ENCODE measurements around the gene BANK1.
"Not testable (repeated sequence)": the region's sequence is repeated elsewhere in the genome, so short reads cannot be mapped to it uniquely, and the experiment has no call there.

Gene BANK1

GRCh38 chr4:101905527-101905926 is 115.0 kb downstream of the BANK1 start:
- DNase-seq (ENCODE audit: low spot score), result not testable (repeated sequence)

GRCh38 chr4:101910786-101911373 is 120.3 kb downstream of the BANK1 start:
- DNase-seq (ENCODE audit: low spot score), result no peak

- DNase-seq (ENCODE audit: low spot score), result no peak
These were observed 121.1 kb downstream of the BANK1 start for GRCh38 chr4:101911616-101912015.

DNA sequence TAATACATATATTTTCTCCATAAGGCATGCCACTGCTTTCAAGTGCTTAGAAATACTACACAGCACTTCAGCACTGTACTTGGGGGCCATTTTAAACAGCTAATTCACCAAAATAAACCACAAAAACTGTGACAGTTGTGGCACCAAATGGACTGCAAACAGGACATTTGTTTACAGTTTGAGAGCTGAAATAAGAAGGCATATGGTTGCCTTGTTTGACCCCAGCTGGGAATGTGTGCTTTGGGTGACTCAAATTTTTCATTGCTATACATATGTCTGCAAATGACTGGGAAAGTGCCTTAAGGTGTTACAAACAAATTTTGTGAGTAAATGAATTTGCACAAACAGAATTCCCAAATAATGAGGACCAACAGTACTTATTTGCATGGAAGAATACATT is 124.2 kb downstream of the BANK1 start:
- no peak for DNase-seq (ENCODE audit: low spot score)

DNA sequence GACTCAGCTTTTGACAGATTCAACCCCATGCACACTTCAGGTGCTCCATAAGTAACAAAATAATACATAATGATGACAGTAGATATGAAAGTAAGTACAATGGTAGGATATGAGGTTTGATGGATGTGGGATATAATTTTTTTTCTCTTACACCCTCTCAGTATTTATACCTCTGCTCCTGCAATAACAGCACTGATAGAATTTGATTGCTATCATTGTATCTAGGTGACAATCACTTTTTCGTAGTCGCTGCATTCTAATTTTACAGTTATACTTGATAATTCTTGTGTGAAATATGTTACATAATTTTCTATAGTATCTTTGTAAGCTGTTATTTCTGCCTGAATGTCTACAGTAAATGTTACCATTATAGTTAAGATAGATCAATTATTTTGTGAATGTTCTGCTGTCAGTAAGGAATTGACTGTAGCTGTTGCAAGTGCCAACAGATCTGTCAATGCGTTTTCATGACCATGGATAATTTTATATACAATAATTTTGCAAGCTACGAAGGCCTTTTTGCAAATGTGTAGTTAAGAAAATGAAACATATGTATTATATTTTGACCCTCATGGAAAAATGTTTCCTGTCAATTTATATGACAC is 128.9 kb downstream of the BANK1 start:
- DNase-seq (ENCODE audit: low spot score), result no peak

DNA sequence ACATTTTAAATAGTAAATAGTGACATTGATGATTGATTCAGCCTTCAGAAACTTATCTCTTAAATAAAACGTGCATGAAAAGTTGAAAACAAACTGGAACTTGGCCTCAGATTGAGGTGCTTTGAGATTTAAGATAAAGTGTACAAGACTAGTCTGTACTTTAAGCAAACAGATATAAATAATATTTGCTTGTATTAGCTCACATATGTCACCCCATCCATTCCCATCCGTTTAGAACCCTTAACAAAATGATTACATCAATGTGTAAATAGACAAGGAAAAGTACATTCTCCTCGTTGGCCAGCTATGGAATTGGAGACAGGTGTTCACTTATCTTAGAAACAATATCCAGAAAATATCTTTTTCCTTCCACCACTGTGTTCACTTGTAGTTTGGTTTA is 130.8 kb downstream of the BANK1 start:
- no peak for DNase-seq (ENCODE audit: low spot score)

DNA sequence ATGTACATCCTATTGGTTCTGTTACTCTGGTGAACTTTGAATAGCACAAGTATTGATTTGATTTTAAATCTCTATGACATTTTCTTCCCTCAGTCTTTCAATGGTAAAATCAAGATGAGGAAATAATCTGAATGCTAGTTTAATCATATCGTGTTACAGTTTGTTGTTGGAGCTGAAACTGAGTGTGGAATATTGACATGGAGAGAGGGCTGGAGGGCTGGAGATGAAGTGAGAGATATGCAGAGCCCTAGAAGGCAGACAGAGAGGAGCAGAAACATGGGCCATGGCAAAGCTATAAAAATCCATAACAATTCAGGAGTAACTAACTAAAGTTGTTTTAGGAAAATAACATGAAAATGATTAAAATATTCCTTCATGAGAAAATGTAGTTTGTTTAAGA is 141.1 kb downstream of the BANK1 start:
- DNase-seq (ENCODE audit: low spot score), result no peak

DNA sequence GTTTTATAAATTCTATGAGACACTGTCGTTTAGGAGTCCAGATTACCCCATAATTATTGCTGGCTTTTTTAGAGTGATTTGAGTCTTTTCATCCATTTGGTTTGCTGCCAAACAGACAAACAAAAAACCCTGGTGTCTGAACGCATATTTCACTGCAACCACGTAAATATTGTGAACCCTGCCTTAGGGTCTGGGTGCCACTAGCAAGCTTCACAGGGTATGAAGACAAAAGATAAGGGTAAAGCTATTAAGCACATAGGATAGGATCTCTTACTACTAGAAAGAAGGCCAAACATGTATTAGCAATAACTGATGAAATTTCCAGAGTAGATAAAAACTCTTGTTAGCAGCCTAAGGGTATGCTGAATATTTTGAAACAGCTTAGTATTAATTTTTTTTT is 143.3 kb downstream of the BANK1 start:
- no peak for DNase-seq (ENCODE audit: low spot score)

DNA sequence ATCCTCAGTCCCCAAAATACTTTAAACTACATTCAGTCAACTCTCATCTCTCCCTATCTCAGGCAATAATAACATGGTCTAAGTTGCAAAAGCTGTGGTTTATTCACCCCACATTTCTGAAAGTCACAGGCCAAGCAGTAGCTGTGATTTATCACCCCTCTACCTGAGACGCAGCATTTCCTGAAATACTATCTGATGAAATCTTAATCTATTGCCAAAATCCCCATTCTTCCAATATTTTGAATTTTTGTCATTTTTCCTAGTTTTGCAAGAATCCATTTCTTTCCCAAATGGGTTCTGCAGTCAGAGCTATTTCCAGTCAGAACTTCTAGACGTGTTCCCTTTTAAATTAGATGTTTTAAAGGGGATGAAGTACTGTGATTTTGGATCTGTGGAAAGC is 148.3 kb downstream of the BANK1 start:
- no peak for DNase-seq (ENCODE audit: low spot score)

DNA sequence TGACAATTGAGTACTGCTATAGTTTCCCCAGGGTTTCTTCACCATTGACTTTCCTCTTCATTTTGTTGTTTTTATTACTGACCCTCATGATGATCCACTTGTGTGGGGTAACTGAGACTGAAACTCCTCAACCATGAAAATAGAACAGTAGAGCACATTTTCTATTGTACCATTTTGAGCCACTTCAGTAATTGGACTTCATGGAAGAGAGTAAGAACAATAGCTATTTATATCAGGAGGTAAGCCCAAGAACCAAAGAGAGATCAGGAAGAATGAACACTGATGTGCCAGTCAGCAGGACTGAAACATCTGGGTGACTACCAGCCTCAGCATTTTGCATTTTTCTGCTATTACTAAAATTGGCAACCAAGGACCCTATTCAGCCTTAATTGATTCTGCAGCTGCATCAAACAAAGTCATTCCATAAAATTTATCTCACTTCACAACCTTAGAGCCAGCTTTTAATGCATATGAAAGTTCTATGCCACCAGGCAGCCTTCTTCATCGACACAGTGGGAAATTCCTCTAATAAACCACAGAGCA is 151.4 kb downstream of the BANK1 start:
- no peak for DNase-seq (ENCODE audit: low spot score)

DNA sequence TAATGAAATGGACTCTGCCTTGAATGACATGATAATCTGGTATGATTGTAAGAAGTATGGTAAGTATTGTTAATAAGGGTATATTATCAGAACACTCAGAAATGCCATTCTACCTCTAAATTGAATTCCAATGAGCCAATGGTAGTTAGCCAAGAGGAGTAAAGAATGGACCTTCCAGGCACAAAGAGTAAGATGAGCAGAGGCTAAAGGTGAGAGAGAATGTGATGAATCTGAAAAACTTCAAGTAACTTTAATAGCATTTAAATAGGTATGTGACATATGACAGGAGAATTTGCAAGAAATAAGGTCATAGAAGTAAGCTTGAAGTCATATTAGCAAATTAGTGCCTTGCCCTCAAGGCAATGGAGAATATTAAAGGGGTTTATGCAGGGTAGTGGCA is 152.4 kb downstream of the BANK1 start:
- no peak for DNase-seq (ENCODE audit: low spot score)

DNA sequence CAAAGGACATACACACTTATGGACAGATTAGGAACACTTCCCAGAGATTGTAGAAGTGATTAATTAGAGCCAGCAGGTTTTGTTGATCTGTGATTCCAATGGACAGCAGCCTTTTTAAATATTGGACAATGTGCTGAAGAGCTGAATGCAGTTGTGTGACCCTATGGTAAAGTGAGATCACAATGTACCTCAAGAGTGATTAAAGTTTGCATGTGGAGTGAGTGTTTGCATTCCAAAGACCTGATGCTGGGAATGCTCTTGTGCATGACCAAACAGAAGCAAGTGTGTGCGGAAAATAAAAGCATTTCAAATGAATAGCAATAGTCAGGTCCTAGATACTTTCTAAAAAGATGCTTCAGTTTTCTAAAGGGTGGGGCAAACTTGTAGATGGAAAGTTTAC is 154.1 kb downstream of the BANK1 start:
- no peak for DNase-seq (ENCODE audit: low spot score)

DNA sequence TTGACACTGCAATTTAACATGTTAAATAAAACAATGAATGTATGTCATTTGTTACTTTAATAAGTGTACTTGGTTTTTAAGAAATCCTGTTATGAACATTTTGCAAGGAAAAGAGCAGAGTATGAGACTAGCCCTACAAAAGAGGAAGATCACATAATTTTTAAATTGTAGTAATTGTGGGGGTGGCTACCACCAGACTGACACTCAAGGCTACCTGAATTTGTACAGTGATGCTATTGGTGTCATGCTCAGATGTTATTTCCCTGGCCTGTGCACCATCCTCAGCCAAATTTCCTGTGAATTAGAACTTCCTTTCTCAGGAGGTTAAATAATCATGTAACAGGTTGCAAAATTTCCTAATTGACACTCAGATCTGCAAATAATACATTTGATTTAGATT is 157.5 kb downstream of the BANK1 start:
- no peak for DNase-seq (ENCODE audit: low spot score)

- DNase-seq (ENCODE audit: low spot score), result no peak
These were observed 158.4 kb downstream of the BANK1 start for GRCh38 chr4:101948951-101949350.

DNA sequence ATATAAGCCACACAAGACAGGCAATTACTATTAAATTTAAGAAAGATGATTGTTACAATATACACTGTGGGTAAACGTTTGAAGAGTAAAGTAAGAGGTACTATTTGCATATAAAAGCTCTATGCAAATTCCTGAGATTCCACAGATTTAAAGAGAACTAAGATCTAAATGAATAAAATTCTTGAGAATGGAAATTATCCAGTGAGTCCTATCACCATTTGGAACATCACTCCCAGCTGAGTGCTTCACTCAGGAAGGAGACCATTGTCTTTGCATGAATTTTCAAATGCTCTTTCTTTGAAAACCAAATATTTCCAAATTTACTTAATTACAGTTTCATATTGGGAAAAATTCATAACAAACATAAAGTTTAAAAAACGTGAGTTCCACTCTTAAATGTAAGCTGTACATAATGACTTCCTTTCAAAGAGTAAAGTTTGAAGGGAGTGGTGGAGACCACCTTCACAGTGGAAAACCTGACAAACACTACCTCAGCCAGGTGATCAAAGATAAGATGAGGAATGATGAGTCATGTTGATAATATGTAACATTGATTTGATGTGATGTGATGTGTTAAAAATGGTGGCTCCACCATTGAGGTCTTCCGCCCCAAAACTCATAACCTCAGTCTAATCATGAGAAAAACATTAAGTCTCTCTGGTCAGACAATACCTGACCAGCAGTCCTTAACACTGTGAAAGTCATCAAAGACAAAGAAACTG is 159.9 kb downstream of the BANK1 start:
- DNase-seq (ENCODE audit: low spot score), result no peak

GRCh38 chr4:101952985-101953384 is 162.5 kb downstream of the BANK1 start:
- no peak for DNase-seq (ENCODE audit: low spot score)

- DNase-seq (ENCODE audit: low spot score), result no peak
These were observed 163.4 kb downstream of the BANK1 start for GRCh38 chr4:101953949-101954348.

- no peak for DNase-seq (ENCODE audit: low spot score)
These were observed 163.8 kb downstream of the BANK1 start for GRCh38 chr4:101954351-101954750.

GRCh38 chr4:101954975-101955678 is 164.6 kb downstream of the BANK1 start:
- DNase-seq (ENCODE audit: low spot score), result no peak

DNA sequence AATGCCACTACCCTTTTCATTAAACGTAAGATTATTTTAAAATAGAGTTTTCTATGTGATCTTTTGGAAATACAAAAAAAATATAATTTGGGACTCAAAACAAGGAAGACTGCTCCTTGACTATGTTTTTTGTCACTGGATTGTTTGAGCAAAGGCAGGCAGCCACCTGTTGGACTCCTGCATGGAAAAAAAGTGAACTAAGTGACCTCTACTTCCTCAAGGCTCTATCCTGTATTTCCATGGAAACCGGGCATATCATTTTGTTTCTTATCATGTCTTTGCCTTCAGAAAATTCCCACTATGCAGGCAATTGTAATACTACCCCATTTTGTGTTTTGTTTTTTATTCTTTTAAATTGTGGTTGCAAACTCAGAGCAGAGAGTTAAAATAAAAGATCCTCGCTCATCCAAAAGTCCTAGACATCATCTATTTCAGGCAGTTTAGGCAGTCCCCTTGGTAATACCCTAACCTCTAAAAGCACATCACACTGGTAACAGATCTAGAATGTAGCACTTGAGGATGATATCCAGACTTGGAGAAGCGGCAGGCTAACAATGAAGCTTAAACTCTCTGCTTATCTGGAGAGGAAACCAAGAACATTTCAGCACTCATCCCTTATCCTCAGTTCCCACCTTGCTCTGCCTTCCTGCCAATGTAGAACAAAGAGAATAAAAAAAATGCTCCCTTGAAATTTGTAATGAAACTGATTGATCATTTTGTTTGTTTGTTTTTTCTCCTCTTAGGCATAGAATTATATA is 165.7 kb downstream of the BANK1 start:
- DNase-seq (ENCODE audit: low spot score), result no peak

DNA sequence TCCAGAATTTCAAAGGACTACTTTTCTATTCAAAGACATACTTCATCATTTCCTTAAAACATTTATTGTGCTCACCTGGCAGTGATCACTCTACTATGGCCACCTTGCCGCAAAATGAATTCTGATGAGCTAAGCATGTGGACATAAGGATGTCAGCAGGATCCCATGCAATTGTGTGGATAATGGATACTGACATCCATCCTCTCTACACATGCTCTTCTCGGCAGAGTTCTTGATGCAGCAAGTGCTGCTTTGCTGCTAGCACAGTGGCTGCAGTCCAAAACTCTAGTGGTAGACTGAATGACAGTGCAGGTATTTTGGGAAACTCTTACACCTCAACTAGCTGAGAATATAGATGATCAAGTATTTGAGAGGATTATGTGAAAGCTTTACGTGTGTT is 168.0 kb downstream of the BANK1 start:
- no peak for DNase-seq (ENCODE audit: low spot score)

GRCh38 chr4:101960431-101960830 is 169.9 kb downstream of the BANK1 start:
- no peak for DNase-seq (ENCODE audit: low spot score)

Data from D341Med (cell line).